Liver (tissue), 9 donors: ENCODE data around the gene ALKBH4. TPM values are rescaled to one million over a fixed set of nuclear protein-coding genes. Genes with fewer than 3 reads are reported as not detected.
"Not testable (repeated sequence)": the region's sequence is repeated elsewhere in the genome, so short reads cannot be mapped to it uniquely, and the experiment has no call there.

ENCODE experiments used
- DNase-seq: peaks from one replicate; pipeline ENCODE4 v3.0.0-alpha.2; 2017; ENCODE audit warnings: low spot score
- H3K27ac ChIP-seq, 2 donors: one replicate each; pipeline ENCODE4 v1.7.0; 2013; ENCODE audit warnings: inconsistent platforms in 2 of 2, low read length in 2 of 2, control low read depth in 1 of 2, low read depth in 1 of 2, mild to moderate bottlenecking in 1 of 2
- H3K27me3 ChIP-seq, 4 donors: one replicate each; pipeline versions ENCODE4 v1.6.1 to v1.7.0; 2013; ENCODE audit warnings: low read length in 3 of 4, inconsistent platforms in 1 of 4, mild to moderate bottlenecking in 1 of 4, moderate library complexity in 1 of 4; ENCODE audit not compliant: control insufficient read depth in 4 of 4, insufficient read depth in 4 of 4
- H3K36me3 ChIP-seq, 4 donors: one replicate each; pipeline versions ENCODE4 v1.6.1 to v1.7.0; 2013; ENCODE audit warnings: low read length in 3 of 4, mild to moderate bottlenecking in 3 of 4, low read depth in 1 of 4, moderate library complexity in 1 of 4; ENCODE audit not compliant: control insufficient read depth in 4 of 4, insufficient read depth in 3 of 4
- H3K4me1 ChIP-seq, 4 donors: one replicate each; pipeline versions ENCODE4 v1.6.1 to v1.7.0; 2013; ENCODE audit warnings: low read length in 3 of 4, mild to moderate bottlenecking in 3 of 4, moderate library complexity in 1 of 4; ENCODE audit not compliant: control insufficient read depth in 4 of 4, insufficient read depth in 4 of 4
- H3K4me3 ChIP-seq, 3 donors: one replicate each; pipeline versions ENCODE4 v1.6.1 to v1.7.0; 2013; ENCODE audit warnings: low read length in 3 of 3, control low read depth in 1 of 3, low read depth in 1 of 3, mild to moderate bottlenecking in 1 of 3
- H3K9ac ChIP-seq, 2 donors: one replicate each; pipeline ENCODE4 v1.7.0; 2013; ENCODE audit warnings: low read length in 2 of 2, mild to moderate bottlenecking in 2 of 2, moderate library complexity in 2 of 2, control low read depth in 1 of 2, low read depth in 1 of 2
- H3K9me3 ChIP-seq, 4 donors: one replicate each; pipeline versions ENCODE4 v1.6.1 to v1.7.0; 2013; ENCODE audit warnings: low read length in 3 of 4; ENCODE audit not compliant: control insufficient read depth in 4 of 4
- WGBS: extraction: QIAGEN DNeasy Blood & Tissue Kit; methylation state at CpG from one replicate; pipeline ENCODE4 v1.1.7; 2013; 5-methylcytosine and 5-hydroxymethylcytosine counted together
- polyA plus RNA-seq, 2 donors: library from polyadenylated mRNA; stranded (reverse) in 1 of 2; unstranded in 1 of 2; fragments of 200-250 nt in 1 of 2; fragments of >200 nt in 1 of 2; fragmentation: Nextera tagmentation in 1 of 2; extraction: Ambion mirVana in 1 of 2; gene quantifications; one replicate each; pipeline versions ENCODE4 v1.2.1 to v1.2.3, GENCODE V29; 2013 to 2015
- total RNA-seq, 2 donors: library from RNA; depleted of rRNA; stranded (reverse); fragments of >200 nt; gene quantifications; one replicate each; pipeline ENCODE4 v1.2.3, GENCODE V29; 2014
- donor health status: healthy.
- donor health status: healthy.
- donor health status: healthy.
- donor health status: healthy.
- donor health status: healthy.

Gene ALKBH4
- total and polyA plus RNA-seq, 4 donors: 5.7 to 8.7 (median 6.9) TPM

DNA sequence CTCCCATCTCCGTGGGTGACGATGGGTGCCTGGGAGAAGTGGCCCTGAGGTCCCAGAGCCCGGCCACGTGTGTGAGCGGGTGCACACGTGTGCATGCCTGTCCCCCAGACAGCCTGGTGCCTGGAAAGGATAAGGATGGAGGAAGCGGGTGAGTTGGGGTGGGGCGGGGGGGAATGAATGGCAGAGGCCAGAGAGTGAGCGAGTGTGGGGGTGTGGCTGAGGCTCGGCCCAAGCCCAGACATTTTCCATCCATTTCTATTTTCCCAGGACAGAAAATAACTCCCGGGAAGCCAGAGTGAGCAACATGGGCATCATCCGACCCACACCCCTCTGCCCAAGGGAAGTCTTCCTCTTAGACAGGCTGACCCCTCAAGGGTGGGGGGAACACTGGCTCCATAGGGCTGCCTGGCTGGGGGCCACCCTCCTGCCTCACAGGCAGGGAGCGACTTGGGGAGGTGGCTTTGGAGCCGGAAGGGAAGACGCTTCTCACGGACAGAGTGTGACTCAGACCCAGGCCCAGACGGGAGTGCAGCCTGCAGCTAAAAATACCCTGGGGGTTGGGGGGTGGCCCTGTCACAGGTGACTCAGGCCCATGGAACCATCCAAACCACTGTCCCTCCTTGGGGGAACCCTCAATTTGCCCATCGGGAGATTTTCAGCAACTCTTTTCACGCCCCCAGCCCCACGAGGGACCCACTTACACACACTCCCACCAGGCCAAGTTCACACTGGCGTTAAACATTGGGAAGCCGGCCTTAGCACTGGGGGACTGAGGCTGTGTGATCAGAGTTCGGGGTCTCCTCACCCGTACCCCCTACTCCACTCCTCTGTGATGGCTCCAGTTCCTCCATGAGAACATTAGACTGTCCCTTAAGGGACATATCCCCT is 40.9 kb upstream of the ALKBH4 start:
- not testable (repeated sequence) for H3K9me3 ChIP-seq, H3K4me3 ChIP-seq, DNase-seq, H3K4me1 ChIP-seq, H3K9ac ChIP-seq, H3K36me3 ChIP-seq, H3K27ac ChIP-seq, H3K27me3 ChIP-seq
- WGBS: 88% methylated on average over 5 of the region's 24 CpGs

DNA sequence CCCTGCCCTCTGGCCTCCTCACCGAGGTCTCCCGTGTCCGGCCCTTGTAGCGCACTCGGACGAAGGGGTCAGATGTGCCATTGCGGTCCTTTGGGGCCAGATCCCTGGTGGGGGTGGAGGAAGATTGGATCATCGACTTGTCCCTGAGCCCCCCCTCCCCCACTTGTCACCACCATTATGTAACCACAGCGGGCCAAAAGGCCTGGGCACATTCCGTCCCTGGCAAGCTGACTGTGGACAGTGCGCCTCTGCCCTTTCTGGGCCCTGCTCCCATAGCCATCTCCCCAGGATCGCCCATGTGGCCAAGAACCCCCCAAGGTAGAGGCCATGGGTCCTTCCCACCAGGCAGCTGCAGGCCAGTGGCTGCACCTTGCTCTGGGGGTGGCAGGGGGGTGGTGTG is 38.5 kb upstream of the ALKBH4 start:
- not testable (repeated sequence) for H3K27me3 ChIP-seq, DNase-seq, H3K36me3 ChIP-seq, H3K9ac ChIP-seq, H3K4me3 ChIP-seq, H3K27ac ChIP-seq, H3K4me1 ChIP-seq, H3K9me3 ChIP-seq
- no CpG with 5 or more reads among the region's 12 CpGs for WGBS

DNA sequence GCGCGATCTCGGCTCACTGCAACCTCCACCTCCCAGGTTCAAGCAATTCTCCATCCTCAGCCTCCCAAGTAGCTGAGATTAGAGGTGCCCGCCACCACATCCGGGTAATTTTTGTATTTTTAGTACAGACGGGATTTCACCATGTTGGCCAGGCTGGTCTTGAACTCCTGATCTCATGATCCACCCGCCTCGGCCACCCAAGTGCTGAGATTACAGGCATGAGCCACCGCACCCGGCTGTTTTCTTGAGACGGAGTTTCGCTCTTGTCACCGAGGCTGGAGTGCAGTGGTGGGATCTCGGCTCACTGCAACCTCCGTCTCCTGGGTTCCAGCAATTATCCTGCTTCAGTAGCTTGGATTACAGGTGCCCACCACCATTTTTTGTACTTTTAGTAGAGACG is 33.7 kb upstream of the ALKBH4 start:
- not testable (repeated sequence) for H3K4me1 ChIP-seq, H3K9me3 ChIP-seq, H3K27ac ChIP-seq, H3K4me3 ChIP-seq, DNase-seq, H3K36me3 ChIP-seq, H3K27me3 ChIP-seq, H3K9ac ChIP-seq
- WGBS: 94% methylated on average over 11 of the region's 16 CpGs

DNA sequence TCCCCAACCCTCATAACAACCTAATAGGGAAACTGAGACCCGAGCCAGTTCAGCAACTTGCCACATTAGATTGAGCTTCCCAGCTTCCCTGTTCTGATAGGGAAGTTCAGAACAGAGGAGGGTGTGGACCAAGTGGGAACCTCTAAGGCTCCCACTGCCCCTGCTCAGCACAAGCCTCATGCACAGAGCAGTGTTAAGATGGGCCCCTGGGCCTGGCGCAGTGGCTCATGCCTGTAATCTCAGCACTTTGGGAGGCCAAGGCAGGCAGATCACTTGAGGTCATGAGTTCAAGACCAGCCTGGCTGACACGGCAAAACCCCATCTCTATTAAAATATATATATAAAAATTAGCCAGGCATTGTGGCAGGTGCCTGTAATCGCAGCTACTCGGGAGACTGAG is 32.6 kb upstream of the ALKBH4 start:
- H3K4me1 ChIP-seq, H3K9ac ChIP-seq, H3K27ac ChIP-seq, H3K4me3 ChIP-seq, H3K36me3 ChIP-seq, H3K9me3 ChIP-seq, DNase-seq, H3K27me3 ChIP-seq: not testable (repeated sequence)
- 63% methylated on average over 1 of the region's 5 CpGs for WGBS

DNA sequence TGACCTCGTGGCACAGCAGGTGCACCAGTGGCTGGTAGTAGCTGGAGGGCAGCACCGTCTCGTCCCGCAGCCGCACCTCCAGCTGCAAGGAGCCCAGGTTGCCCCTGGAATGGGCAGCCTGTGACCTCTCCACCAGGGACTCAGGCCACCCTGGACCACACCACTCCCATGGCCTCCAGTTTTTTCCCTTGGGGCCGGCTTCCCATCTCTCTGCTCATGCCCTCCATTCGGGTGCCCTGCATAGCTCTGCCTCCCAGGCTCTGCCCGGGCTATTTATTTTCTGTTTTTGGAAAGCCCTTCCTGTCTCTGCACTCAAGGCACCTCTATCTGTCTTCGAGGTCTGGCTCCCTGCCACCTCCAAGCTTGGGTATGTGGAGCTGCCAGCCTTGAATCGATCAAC is 32.2 kb upstream of the ALKBH4 start:
- not testable (repeated sequence) for H3K9ac ChIP-seq, H3K36me3 ChIP-seq, H3K9me3 ChIP-seq, H3K4me3 ChIP-seq, H3K27me3 ChIP-seq, H3K27ac ChIP-seq, H3K4me1 ChIP-seq
- peak; percentile 33 for DNase-seq
- WGBS: 87% methylated on average over 3 of the region's 10 CpGs

DNA sequence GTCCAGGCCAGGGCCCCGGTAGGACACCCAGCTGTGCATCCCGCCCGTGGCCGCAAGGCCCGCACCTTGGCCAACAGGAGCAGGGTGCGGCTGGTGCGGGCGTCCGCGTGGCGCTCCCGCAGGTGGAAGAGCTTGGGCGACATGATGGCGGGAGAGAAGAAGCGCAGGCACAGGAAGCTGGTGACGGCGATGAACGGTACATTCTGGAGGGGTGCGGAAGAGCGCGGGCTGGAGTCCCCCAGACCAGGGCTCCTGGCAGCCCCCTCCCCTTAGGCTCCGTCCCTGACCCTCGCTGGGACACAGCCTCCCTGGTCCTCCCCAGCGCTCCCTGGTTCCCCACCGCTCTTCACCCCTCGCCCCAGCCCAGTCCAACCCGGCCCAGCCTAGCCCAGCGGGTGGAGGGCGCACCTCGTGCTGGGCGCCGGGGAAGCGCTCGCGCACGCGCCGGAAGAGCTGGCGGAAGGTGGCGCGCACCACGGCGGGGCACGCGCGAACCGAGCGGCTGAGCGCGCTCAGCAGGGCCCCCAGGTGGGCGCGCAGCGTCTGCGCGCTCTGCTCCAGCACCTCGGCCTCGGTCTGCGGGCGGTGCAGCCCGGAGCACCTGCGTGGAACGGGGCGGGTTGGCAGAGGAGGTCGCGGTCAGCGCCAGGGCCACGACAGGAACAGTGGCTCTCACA is 29.9 kb upstream of the ALKBH4 start:
- not testable (repeated sequence) for H3K4me1 ChIP-seq, H3K27ac ChIP-seq, H3K9me3 ChIP-seq, DNase-seq, H3K27me3 ChIP-seq, H3K36me3 ChIP-seq, H3K9ac ChIP-seq, H3K4me3 ChIP-seq
- WGBS: no CpG with 5 or more reads among the region's 67 CpGs

DNA sequence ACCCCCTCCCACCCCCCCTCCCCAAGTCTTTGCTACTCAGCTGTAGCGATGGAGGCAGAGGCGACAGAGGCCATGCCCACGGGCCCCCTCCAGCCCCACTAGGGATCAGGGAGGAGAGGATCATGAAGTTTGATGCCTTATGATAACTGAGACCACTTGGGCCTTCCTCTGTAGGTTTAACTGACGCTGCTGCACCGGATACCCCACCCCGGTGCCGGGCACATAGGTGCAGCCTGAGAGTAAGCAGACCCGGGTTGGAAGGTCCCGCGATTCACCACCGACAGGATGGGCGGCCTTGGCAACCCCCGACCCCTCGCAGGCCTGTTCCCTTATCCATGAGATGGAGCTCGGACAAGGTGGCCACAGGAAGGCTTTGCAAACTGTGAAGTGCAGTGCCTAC is 29.4 kb upstream of the ALKBH4 start:
- not testable (repeated sequence) for H3K4me1 ChIP-seq, H3K9me3 ChIP-seq, H3K36me3 ChIP-seq, H3K27ac ChIP-seq, H3K4me3 ChIP-seq, DNase-seq, H3K9ac ChIP-seq, H3K27me3 ChIP-seq
- 29% methylated on average over 8 of the region's 15 CpGs for WGBS

DNA sequence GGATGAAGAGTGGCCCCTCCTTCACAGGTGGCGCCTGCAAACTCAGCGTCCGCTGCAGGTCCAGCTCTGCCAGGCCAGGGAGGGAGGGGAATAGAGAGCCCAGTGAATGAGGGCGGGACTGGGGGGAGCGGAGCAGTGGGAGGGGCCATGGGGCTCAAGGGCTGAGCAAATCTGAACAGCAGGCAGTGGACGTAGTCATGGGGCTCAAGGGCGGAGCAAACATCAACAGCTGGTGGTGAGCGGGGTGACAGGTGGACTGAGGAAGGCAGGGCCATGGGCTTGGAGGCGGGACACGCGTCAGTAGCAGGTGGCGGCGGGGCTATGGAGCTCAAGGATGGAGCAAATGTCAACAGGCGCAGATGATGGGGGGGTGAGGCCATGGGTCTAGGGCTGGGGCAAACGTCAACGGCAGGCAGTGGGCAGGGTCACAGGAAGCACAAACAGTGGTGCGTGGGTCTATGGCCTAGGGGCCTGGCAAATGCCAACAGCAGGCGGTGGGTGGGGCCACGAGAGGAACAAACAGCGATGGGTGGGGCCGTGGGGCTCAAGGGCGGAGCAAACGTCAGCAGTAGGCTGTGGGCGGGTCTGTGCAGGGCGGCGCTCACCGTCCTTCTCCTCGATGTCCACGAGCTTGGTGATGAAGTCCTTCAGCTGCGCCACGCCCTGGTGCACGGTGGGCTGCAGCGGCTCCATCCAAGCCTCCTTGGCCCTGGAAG is 28.7 kb upstream of the ALKBH4 start:
- not testable (repeated sequence) for H3K9me3 ChIP-seq, H3K27ac ChIP-seq, H3K4me3 ChIP-seq, DNase-seq, H3K4me1 ChIP-seq, H3K36me3 ChIP-seq, H3K27me3 ChIP-seq, H3K9ac ChIP-seq
- WGBS: 37% methylated on average over 11 of the region's 33 CpGs
